Hepatic stellate cell (primary cell): ENCODE data around the gene MAEL.
A peak's percentile ranks its signal among the peaks of the same experiment; 100 is the strongest.

Experiments used
- DNase-seq: peaks from one replicate; pipeline ENCODE4 v3.0.0; 2011; ENCODE audit warnings: low spot score

The MAEL gene

DNA sequence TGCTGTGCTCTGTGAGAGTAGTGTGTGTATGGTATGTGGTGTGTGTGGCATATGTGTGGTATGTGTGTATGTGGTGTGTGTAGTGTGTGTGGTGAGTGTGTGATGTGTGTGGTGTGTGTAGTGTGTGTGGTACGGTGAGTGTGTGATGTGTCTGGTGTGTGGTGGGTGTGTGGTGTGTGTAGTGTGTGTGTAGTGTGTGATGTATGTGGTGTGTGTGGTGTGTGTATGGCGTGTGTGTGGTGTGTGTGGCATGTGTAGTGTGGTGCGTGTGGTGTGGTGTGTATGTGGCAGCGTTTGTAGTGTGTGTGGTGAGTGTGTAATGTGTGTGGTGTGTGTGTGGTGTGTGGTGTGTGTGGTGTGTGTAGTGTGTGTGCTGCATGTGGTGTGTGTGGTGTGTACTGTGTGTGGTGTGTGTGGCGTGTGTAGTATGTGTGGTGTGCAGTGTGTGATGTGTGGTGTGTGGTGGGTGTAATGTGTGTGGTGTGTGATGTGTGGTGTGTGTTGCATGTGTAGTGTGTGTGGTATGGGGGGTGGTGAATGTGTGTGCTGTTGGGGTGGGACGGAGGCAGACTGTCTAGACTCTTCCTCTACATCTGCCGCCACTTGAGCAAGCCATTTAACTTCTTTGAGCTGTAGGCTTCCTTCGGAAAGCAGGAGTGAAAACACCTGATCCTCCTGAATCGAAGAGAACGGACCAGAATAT, 67.6 kb downstream of the MAEL start:
- DNase-seq: no peak

DNA sequence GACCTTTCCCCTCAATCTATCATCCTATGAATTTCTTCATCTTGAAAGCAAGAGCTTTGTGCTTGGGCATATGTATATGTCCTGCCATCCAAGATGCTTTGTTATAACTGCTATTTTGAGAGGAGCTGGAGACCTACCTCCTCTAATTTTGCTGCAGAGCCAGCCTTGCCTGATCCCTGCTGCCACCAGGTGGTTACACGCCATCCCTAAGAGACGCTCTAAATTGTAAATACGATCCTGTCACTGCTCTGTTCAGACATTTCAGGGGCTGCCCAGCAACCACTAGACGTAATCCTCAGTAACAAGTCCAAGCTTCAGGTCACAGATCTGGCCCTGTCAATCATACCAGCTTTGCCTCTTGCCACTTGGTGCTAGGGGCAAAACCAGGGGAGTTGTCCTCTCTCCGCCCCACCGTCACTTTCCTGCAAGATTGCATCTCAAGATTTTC, 68.2 kb downstream of the MAEL start:
- peak; percentile 40 for DNase-seq

DNA sequence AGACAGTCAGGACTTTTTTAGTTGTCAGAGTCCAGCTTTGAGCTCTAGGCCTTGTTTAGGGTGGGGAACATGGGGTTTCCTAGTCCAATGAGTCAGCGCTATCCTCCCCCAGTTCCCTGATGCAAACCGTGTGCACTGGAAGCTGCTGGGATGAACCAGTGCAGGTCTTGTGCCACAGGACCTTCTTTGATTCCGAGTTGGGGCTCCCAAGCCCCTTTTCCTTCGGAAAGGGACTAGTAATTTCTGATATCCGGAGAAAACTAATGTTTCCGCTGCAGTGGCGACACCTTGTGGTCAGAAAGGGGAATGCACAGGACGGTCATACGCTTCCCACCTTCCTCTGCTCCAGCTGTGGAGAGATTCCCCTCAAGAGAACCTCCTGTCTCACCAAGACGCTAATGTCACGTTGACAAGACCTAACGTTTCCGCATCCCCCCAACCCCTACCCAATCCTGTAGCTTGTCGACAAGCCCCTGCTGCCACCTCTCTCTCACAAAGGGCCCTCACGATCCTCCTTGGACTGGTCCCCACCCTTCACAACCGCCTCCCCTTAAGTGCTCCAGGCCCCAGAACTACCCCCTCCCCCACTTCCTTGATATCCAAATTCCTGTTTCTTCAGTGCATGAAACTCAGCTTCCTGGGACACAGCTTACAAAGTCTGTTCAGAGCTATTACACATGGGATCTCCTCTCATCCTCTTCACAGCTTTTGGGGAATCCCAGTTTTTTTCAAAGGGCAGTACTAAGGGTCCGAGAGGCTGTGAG, 70.1 kb downstream of the MAEL start:
- DNase-seq: peak; percentile 62

DNA sequence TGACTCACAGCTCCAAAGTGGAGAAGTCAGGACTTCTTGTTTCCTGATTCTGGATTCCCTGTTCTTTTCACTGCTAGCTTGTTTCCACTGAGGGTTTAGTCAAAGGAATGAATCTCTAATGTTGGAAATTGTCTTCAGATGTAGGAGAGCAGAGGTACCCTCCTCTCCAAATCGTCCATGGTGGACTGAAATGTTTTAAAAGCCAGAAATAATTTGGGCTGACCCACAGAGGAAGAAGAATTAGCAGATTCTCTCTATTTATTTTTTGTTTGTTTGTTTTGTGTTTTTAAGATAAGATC, 70.7 kb downstream of the MAEL start:
- no peak for DNase-seq

DNA sequence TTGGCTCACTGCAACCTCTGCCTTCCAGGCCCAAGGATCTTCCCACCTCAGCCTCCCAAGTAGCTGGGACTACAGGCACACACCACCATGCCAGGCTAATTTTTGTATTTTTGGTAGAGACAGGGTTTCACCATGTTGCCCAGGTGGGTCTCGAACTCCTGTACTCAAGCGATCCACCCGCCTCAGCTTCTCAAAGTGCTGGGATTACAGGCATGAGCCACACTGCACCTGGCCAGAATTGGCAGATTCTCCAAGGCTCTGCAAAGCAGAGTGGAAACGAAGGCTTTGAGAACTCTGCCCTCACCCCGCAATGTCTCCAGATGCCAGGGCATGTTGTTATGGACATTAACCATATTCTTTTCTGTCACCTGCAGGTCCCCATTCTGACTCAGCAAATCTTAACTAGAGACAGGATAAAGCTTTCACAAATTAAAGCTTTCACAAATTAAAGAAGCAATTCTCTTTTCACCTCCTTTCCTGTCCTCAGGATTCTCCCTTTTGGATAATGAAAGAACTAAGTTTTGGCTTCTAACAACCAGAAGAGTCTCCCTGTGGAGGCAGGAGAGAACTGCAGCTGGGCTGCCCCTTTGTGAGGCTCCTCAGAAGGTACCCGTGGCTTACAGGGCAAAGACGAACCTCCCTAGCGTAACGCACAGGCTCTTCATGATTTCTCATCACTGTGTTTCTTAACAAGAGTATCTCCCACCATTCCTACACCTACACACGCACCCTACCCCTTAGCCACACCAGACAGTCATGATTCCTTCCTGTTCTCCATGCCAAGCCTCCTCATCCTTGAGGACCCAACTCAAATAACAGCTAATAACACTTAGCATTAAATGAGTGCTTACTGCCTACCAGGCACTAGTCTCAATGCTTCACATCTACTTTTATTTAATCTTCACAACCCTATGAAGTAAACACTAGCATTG, 71.3 kb downstream of the MAEL start:
- DNase-seq: peak; percentile 34

DNA sequence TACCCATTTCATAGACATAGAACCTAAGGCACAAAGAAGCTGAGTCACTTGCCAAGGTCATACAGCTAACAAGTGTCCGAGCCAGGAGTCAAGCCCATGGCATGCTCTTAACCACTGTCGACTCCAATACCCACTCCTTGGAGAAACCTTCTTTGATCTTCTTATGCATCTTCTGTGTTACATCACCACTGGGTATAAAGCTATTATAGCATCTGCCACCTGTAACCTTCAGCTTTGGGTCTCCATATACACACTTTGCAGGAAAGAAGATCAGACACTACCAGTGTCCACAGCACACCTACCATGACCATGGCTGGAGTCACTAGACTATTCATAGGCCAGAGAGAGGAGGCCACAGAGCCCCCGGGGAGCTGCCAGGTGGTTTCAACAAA, 72.0 kb downstream of the MAEL start:
- DNase-seq: no peak

DNA sequence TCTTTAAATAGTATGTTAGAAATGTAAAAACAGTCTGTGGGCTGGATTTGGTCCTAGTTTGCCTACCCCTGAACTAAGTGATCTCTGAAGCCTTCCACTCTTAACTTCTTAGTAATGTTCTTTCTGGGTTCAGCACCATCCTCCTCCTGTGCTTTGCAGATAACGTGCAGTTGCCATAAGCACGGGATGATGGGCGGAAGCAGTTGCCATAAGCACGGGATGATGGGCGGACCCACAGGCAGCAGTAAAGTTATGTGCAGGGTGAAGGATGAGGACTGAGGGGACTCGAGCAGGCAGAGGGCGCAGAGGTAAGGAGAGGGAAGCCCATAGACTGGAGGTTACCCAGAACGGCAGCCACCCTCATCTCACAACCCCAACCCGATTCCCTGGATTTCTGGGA, 75.5 kb downstream of the MAEL start:
- no peak for DNase-seq

DNA sequence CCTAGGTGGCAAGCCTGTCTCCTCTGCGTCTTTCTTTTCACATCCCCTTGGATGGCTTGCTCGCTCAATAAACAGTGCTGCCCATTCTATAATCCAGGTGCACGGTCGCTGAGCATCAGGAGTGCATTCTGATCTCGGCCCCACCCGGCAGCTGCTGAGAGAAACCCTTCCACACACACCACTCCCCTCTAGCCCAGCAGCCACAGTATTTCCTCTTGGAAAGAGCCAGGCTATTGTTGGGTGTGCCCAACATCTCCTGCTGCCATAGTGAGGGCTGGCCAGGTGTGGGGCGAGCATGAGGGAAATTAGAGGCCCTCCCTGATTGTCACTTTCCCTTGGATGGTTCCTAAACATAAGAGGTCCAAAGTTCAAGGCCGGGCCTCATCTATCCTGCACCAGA, 76.4 kb downstream of the MAEL start:
- no peak for DNase-seq

DNA sequence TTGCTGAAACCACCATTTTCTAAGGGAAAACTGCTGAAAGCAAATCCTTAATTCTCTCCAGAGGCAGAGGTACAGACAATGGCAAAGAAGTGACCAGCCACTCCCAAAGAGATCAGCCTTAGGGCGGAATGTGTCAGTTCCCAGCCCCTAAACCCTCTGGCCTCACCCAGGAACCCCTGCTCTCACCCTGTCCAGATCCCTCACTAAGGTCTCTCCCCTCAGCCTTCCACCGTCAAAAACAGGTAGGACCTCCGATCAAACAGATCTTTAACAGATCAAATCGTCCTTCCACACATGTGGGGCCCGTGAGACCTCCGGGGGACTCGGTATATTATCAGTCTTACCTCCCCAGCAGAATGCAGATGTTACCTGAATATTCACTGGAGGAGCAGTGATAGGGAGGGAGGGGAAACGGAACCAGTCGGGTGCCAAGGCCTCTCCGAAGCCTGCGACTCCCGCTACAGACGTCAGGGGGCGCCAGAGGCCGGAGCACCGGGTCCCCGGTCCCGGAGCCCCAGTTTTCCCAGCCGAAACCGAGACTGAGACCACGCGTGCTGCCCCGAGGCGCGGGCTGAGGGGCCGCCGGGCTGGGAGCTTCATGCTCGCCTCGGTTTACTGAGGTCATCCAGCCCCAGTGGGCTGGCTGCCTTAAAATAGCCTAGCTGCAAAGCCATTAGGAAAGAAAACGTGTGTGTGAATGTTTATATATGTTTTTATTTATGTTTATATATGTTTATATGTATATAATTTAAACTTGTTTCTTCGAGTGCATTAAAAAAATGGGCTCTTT, 77.4 kb downstream of the MAEL start:
- peak; percentile 81 for DNase-seq

DNA sequence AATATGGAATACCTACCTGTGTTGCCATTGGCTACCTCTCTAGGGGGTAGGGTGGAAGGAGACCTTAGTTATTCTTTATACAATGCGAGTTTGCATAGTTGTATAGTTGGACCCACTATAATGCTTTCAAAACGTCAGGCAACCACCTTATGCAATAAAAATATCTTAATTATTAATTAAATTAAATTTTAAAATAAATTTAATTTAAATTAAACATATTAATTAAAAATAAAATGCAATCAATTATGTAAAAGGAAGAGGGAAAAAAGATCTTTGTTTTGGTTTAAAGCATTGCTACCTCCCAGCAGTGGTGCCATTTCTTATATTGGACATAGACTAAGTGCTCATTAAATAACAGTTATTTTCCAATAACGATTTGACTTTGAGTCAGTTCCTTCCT, 78.8 kb downstream of the MAEL start:
- no peak for DNase-seq

DNA sequence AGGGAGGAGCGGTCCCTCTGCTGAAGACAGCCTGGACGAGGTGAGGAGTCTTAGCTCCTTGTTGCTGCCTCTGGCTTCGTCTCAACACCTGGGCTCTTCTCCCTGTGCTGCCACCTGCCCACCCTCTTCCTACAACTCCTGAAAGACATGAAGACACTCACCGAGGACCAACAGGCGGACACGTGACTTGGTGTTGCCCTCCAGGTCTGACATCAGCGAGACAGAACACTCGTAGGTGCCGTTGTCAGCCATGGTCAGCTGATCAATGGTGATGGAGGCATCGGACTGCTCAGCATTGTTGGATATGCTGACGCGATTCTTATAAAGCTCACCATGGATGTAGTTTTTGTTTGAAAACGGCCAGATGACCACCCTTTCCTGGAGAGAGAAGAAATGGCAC, 79.7 kb downstream of the MAEL start:
- DNase-seq: no peak

DNA sequence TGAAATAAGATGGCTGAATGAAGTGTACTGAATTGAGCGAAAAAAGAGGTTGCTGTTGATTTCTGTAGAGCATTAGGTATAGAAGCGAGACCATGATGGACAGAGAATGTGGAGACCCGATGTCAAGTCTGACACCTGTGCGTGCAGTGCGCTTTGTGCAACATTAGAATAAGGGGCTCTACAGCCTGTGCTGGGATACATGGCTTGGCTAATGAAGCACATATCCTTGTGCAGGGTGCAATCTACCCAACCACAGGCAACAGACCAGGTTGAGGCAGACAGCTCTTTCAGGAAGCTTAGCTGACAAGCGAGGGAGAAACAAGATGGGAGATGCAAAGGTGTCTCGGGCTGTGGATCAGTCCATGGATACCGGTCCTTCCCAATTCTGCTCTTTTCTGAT, 82.2 kb downstream of the MAEL start:
- no peak for DNase-seq
